SU-DHL-6 (cell line): ENCODE results near the gene IKBKG.
"Not testable (repeated sequence)": the region's sequence is repeated elsewhere in the genome, so short reads cannot be mapped to it uniquely, and the experiment has no call there.

Source experiments
- H2AFZ ChIP-seq: fragments of 200-600 bp; sonication (generic); 2 replicates; pipeline ENCODE4 v1.6.1; 2014; ENCODE audit warnings: low read depth, mild to moderate bottlenecking, moderate library complexity, mixed read lengths, antibody characterized with exemption, low read length; ENCODE audit not compliant: severe bottlenecking
- H3F3A ChIP-seq: fragments of 200-600 bp; shearing (Covaris generic); 2 replicates; pipeline ENCODE4 v1.6.0; 2016; ENCODE audit warnings: antibody characterized with exemption, mild to moderate bottlenecking; ENCODE audit not compliant: insufficient read depth
- H3K27ac ChIP-seq: fragments of 200-600 bp; sonication (generic); 2 replicates; pipeline ENCODE4 v1.5.1; 2016; ENCODE audit warnings: low read depth, mild to moderate bottlenecking, low read length, moderate library complexity, mixed read lengths
- H3K27me3 ChIP-seq: fragments of 200-600 bp; sonication (generic), shearing (Covaris generic); 2 replicates; pipeline ENCODE4 v1.6.0; 2014; ENCODE audit warnings: mild to moderate bottlenecking, low read length
- H3K36me3 ChIP-seq: fragments of 200-600 bp; sonication (generic); 2 replicates; pipeline ENCODE4 v1.6.1; 2014; ENCODE audit warnings: mild to moderate bottlenecking, low read length, mixed read lengths
- H3K4me2 ChIP-seq: fragments of 300-600, 200-600 bp; shearing (Covaris generic), sonication (generic); 2 replicates; pipeline ENCODE4 v1.6.0; 2014; ENCODE audit warnings: low read length, low read depth, mild to moderate bottlenecking; ENCODE audit not compliant: poor library complexity, severe bottlenecking
- H3K4me3 ChIP-seq: fragments of 200-600 bp; sonication (generic); 2 replicates; pipeline ENCODE4 v1.5.1; 2014; ENCODE audit warnings: antibody characterized with exemption, low read length, mild to moderate bottlenecking, mixed read lengths; ENCODE audit not compliant: insufficient read depth, poor library complexity, severe bottlenecking
- H3K79me2 ChIP-seq: fragments of 200-600 bp; sonication (generic); 2 replicates; pipeline ENCODE4 v1.6.1; 2014; ENCODE audit warnings: mild to moderate bottlenecking, low read length, moderate library complexity; ENCODE audit not compliant: insufficient read depth
- H3K9ac ChIP-seq: fragments of 200-600 bp; sonication (generic); 2 replicates; pipeline ENCODE4 v1.7.0; 2014; ENCODE audit warnings: mild to moderate bottlenecking, low read length
- H3K9me2 ChIP-seq: fragments of 200-600 bp; sonication (generic); replicated peaks from 2 replicates; pipeline ENCODE4 v1.6.1; 2014; ENCODE audit warnings: low read length; ENCODE audit not compliant: insufficient read depth
- H3K9me3 ChIP-seq: fragments of 200-600 bp; sonication (generic); 2 replicates; pipeline ENCODE4 v1.6.1; 2014; ENCODE audit warnings: low read length, mixed read lengths; ENCODE audit not compliant: insufficient read depth
- H4K20me1 ChIP-seq: fragments of 200-600 bp; sonication (generic); 2 replicates; pipeline ENCODE4 v1.6.1; 2014; ENCODE audit warnings: low read depth, mild to moderate bottlenecking, antibody characterized with exemption, low read length, moderate library complexity, mixed read lengths
- EZH2phosphoT487 ChIP-seq: fragments of 200-600 bp; sonication (generic), shearing (Covaris generic); conservative IDR thresholded peaks from 2 replicates; pipeline ENCODE4 v1.6.1; 2018; ENCODE audit warnings: mild to moderate bottlenecking, antibody characterized with exemption, low read length, moderate library complexity, mixed read lengths
- TF ChIP-seq, protein P1 (sequence below): fragments of 200-600 bp; sonication (generic); IDR thresholded peaks from one replicate; pipeline ENCODE4 v1.5.1; 2017; ENCODE audit warnings: antibody characterized with exemption, mild to moderate bottlenecking, low read length, moderate library complexity; ENCODE audit not compliant: insufficient read depth, poor library complexity, severe bottlenecking

The IKBKG gene

DNA sequence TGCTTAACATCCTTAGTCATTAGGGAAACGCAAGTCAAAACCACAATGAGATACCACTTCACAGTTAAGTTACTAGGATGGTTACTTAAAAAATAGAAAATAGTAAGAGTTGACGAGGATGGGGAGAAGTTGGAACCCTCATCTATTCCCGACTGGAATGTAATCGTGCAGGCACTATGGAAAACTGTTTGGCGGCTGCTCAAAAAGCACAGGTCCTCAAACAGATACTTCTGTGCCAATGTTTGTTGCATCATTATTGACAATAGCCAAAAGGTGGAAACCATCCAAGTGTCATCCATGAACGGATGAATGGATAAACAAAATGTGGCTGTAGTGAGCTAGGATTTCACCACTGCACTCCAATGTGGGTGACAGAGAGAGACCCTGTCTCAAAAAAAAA is 60.0 kb downstream of the IKBKG start:
- no peaks in the 10 kb centered on the region for H3F3A ChIP-seq
- no peaks in the 10 kb centered on the region for H4K20me1 ChIP-seq
- no peak overlapping the region for H2AFZ ChIP-seq
- H3K4me3 ChIP-seq: no peak overlapping the region
- no peak for TF ChIP-seq EZH2phosphoT487
- TF ChIP-seq, protein P1, sequence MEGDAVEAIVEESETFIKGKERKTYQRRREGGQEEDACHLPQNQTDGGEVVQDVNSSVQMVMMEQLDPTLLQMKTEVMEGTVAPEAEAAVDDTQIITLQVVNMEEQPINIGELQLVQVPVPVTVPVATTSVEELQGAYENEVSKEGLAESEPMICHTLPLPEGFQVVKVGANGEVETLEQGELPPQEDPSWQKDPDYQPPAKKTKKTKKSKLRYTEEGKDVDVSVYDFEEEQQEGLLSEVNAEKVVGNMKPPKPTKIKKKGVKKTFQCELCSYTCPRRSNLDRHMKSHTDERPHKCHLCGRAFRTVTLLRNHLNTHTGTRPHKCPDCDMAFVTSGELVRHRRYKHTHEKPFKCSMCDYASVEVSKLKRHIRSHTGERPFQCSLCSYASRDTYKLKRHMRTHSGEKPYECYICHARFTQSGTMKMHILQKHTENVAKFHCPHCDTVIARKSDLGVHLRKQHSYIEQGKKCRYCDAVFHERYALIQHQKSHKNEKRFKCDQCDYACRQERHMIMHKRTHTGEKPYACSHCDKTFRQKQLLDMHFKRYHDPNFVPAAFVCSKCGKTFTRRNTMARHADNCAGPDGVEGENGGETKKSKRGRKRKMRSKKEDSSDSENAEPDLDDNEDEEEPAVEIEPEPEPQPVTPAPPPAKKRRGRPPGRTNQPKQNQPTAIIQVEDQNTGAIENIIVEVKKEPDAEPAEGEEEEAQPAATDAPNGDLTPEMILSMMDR: no peak
- no peak overlapping the region for H3K27ac ChIP-seq
- H3K79me2 ChIP-seq: no peaks in the 10 kb centered on the region
- no peaks in the 10 kb centered on the region for H3K27me3 ChIP-seq
- H3K9me2 ChIP-seq: no peaks in the 10 kb centered on the region
- no peaks in the 10 kb centered on the region for H3K9me3 ChIP-seq
- no peak overlapping the region for H3K4me2 ChIP-seq
- H3K9ac ChIP-seq: no peak overlapping the region
- H3K36me3 ChIP-seq: no peaks in the 10 kb centered on the region

DNA sequence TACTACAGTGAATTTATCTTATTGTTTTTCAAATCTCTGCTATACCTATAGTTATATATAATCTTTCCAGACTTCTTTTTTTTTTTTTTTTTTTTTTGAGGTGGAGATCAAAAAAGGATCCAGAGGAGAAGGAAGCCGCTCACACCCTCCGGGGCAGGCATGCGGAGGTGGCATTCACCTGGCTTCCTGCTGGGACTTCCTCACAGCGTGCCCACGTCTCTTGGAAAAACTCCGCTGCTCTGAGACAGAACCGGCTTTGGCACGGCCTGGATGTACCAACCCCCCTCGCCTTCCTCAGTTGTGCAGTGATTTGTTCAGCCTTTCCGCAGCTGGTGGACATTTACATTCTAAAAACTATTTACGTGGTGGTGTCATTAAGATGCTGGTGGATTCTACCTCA is 60.6 kb downstream of the IKBKG start:
- H3K9ac ChIP-seq, H3K9me3 ChIP-seq, H3F3A ChIP-seq, H3K27ac ChIP-seq, H3K4me2 ChIP-seq, H3K27me3 ChIP-seq, H3K36me3 ChIP-seq, H2AFZ ChIP-seq, H3K79me2 ChIP-seq, H3K9me2 ChIP-seq, H3K4me3 ChIP-seq, H4K20me1 ChIP-seq: not testable (repeated sequence)

DNA sequence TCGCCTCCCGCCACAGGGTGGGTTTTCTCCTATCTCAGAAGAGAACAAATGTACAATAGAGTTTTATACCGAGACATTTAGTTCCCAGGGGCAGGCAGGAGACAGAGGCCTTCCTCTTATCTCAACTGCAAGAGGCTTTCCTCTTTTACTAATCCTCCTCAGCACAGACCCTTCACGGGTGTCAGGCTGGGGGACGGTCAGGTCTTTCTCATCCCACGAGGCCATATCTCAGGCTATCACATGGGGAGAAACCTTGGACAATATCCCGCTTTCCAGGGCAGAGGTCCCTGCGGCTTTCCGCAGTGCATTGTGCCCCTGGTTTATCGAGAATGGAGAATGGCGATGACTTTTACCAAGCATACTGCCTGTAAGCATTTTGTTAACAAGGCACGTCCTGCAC is 61.4 kb downstream of the IKBKG start:
- not testable (repeated sequence) for H3K27ac ChIP-seq, H3K27me3 ChIP-seq, H4K20me1 ChIP-seq, H3K9ac ChIP-seq, H2AFZ ChIP-seq, H3K79me2 ChIP-seq, H3F3A ChIP-seq, H3K4me3 ChIP-seq, H3K9me3 ChIP-seq, H3K36me3 ChIP-seq, H3K9me2 ChIP-seq, H3K4me2 ChIP-seq

DNA sequence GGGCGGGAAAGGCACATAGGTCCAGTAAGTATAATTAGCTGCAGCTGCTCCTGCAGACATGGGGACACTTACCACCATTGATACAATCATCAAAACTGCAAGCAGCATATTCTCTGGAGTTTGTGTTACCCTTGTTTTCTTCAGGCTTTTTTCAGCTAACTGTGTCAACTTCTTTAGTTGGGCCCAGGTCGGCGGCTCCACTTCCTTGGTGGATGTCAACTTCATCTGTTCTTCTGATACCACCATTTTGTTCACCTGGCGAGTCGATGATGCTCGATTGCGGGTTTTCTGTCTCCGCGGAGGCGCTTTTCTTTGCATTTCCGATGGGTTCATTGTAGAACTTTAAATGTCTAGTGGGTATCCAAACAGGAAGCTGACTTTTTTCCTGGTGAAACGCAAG is 63.7 kb downstream of the IKBKG start:
- H3K27me3 ChIP-seq, H3K9me2 ChIP-seq, H3K27ac ChIP-seq, H3K4me2 ChIP-seq, H3K9me3 ChIP-seq, H4K20me1 ChIP-seq, H3K36me3 ChIP-seq, H3F3A ChIP-seq, H3K4me3 ChIP-seq, H2AFZ ChIP-seq, H3K9ac ChIP-seq, H3K79me2 ChIP-seq: not testable (repeated sequence)

DNA sequence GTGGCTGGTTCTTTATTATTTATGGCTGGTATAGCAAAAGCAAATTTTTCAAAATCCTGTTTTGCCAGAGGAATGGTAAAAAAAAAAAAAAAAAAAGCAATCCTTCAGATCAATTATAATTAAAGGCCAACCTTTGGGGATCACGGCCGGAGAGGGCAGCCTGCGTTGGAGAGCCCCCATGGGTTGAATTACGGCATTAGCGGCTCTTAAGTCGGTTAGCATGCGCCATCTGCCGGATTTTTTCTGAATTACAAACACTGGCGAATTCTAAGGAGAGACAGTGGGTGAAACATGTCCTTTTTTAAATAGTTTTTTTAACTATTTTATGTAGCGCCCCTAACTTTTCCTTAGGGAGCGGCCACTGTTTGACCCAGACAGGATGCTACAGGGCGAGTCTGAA is 66.2 kb downstream of the IKBKG start:
- H3K4me2 ChIP-seq, H3K9me2 ChIP-seq, H3K9ac ChIP-seq, H4K20me1 ChIP-seq, H3K79me2 ChIP-seq, H3K4me3 ChIP-seq, H3K9me3 ChIP-seq, H3K27ac ChIP-seq, H3F3A ChIP-seq, H2AFZ ChIP-seq, H3K36me3 ChIP-seq, H3K27me3 ChIP-seq: not testable (repeated sequence)
